Cardiac fibroblast (primary cell): ENCODE data around the gene STK10.

ENCODE experiments used
- DNase-seq, 2 donors: peaks; one replicate each; pipeline versions ENCODE4 v3.0.0 to v3.0.0-alpha.2; 2010; ENCODE audit warnings: low read depth in 2 of 2
- H3K4me3 ChIP-seq, 2 donors: replicated peaks in 1 of 2; 1 replicate in 1 of 2; 2 replicates in 1 of 2; pipeline ENCODE4 v1.5.1; 2011; ENCODE audit warnings: low read depth in 2 of 2, low read length in 2 of 2, mild to moderate bottlenecking in 2 of 2, moderate library complexity in 1 of 2
- TF ChIP-seq, protein P1 (sequence below): IDR thresholded peaks from one replicate; pipeline ENCODE4 v1.5.1; 2011; ENCODE audit warnings: low read depth, mild to moderate bottlenecking, low read length, inconsistent platforms

STK10 gene

DNA sequence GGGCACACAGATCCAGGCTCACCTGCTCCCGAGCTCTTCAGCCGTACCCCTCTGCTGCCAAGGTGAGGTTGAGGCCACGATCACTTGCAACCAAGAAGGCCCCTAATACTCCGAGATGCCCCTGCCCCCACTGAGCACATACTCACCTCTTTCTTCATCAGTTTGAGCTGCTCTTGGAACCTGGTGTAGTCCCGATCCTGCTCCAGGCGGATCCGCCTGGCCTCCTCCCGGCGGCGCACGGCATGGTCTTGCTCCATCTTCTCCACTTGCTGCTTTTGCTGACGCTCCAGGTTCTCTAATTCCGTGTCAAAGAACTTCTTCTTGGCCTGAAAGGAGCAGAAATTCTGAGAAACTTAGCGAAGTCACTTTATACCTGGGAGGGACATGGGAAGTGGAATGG, 105.8 kb downstream of the STK10 start:
- TF ChIP-seq, protein P1, sequence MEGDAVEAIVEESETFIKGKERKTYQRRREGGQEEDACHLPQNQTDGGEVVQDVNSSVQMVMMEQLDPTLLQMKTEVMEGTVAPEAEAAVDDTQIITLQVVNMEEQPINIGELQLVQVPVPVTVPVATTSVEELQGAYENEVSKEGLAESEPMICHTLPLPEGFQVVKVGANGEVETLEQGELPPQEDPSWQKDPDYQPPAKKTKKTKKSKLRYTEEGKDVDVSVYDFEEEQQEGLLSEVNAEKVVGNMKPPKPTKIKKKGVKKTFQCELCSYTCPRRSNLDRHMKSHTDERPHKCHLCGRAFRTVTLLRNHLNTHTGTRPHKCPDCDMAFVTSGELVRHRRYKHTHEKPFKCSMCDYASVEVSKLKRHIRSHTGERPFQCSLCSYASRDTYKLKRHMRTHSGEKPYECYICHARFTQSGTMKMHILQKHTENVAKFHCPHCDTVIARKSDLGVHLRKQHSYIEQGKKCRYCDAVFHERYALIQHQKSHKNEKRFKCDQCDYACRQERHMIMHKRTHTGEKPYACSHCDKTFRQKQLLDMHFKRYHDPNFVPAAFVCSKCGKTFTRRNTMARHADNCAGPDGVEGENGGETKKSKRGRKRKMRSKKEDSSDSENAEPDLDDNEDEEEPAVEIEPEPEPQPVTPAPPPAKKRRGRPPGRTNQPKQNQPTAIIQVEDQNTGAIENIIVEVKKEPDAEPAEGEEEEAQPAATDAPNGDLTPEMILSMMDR: no peak
- no peak for DNase-seq
- H3K4me3 ChIP-seq: no peak overlapping the region

DNA sequence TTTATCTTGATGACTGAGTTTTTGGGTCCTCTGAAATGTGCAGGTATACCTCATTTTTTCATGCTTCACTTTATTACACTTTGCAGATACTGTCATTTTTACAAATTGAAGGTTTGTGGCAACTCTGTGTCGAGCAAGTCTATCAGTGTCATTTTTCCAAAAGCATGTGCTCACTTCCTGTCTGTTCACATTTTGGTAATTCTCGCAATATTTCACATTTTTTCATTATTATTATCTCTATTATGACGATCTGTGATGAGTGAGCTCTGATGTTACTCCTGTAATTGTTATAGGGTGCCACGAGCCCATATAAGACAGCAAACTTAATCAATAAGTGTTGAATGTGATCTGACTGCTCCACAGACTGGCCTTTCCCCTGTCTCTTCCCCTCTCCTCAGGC, 108.1 kb downstream of the STK10 start:
- TF ChIP-seq, protein P1: no peak
- no peak for DNase-seq
- no peak overlapping the region for H3K4me3 ChIP-seq

GRCh38 chr5:172078726-172079345, 109.2 kb downstream of the STK10 start:
- no peak overlapping the region for H3K4me3 ChIP-seq

DNA sequence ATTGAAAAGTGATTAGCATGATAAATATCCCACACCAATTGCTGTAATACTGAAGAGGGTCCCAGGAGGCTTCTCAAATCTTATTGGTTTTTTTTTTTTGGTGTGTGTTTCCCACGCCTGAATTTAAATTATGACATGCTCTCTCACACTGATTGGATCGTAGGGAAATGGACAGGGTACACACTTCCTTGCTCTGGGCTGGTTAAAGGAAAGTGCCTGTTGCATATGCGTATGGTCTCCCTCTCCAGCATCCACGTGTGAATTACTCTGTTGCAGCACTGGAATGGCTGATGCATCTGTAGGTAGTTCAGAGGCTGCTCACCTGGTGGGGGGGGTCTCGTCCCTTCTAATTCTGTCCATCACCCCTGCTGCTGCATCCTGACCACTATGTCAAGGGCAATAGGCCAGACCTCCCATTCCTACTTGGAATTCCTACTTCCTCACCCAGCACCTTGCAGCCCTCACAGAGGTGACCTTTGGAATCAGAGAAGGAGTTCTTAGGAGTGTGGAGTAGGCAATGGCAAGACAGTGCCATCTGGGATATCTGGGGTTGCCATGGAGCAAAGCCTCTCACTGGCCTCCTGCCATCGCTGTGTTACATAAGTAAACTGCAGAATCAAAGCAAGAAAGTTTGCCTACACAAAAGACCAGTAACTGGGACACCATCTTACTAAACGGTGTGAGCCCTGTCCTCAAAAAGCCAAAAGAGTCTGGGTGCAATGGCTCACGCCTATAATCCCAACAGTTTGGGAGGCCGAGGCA, 110.2 kb downstream of the STK10 start:
- TF ChIP-seq, protein P1: no peak
- DNase-seq: no peak
- H3K4me3 ChIP-seq: no peak overlapping the region

More at GRCh38 chr5:172078726-172079345, 109.2 kb downstream of the STK10 start:
- TF ChIP-seq, protein P1: no peak
- DNase-seq: peak in 1 of 2 donors; percentile 86

- DNase-seq: peak; percentile 34 to 54
- TF ChIP-seq, protein P1: no peak
- no peak overlapping the region for H3K4me3 ChIP-seq
Measured at GRCh38 chr5:172076761-172077244, 111.2 kb downstream of the STK10 start.

- TF ChIP-seq, protein P1: no peak
- no peak for DNase-seq
- H3K4me3 ChIP-seq: no peak overlapping the region
Measured at GRCh38 chr5:172075656-172076055, 112.4 kb downstream of the STK10 start.
